ENCODE measurements around the gene CA10. TPM values are rescaled to one million over a fixed set of nuclear protein-coding genes. Genes with fewer than 3 reads are reported as not detected.

Gene CA10
- total and polyA plus RNA-seq, 2 experiments from 2014 or later = 0.92 to 1.5 TPM

- no peak overlapping the region for H3K27ac ChIP-seq (ENCODE audit: low read depth)
- Mint-ChIP-seq H3K36me3 (ENCODE audit: low read depth) (no peaks in the 10 kb centered on the region), H3K9me3 (no peaks in the 10 kb centered on the region), H3K27me3 (ENCODE audit: insufficient read depth, low read depth, poor library complexity) (no peaks in the 10 kb centered on the region), H3K4me1 (no peaks in the 10 kb centered on the region), H3K27ac (no peak overlapping the region), H3K4me3 (no peak overlapping the region)
- H2AFZ ChIP-seq = no peak overlapping the region
- H4K20me1 ChIP-seq (replicated peaks; ENCODE audit: insufficient read depth) = no peaks in the 10 kb centered on the region
- H3K9me2 ChIP-seq (ENCODE audit: insufficient read depth) = no peaks in the 10 kb centered on the region
- peaks cover 5% of the 10 kb centered on the region; the same call in 1 of the 2 replicates for H3K4me1 ChIP-seq (ENCODE audit: insufficient read depth)
- no peaks in the 10 kb centered on the region for H3K27me3 ChIP-seq (ENCODE audit: insufficient read depth)
- H3K36me3 ChIP-seq (ENCODE audit: insufficient read depth) = no peaks in the 10 kb centered on the region
- no peak for ATAC-seq
- no peaks in the 10 kb centered on the region for H3F3A ChIP-seq (replicated peaks; ENCODE audit: low read depth)
- no peak overlapping the region for H3K4me3 ChIP-seq
- no peak overlapping the region for H3K4me2 ChIP-seq
- DNase-seq (ENCODE audit: low spot score) = no peak
- no peak for TF ChIP-seq ZNF462 (CRISPR knock-in tag; IDR thresholded peaks at IDR 0.05)
- no peak for TF ChIP-seq JUNB (IDR thresholded peaks at IDR 0.05; ENCODE audit: unreplicated experiment)
- TF ChIP-seq CTCF (conservative IDR thresholded peaks at IDR 0.05; ENCODE audit: low read depth in 2 of 2) = no peak
- no peak for TF ChIP-seq EZH2 (IDR thresholded peaks at IDR 0.05; ENCODE audit: low read depth, unreplicated experiment)
- TF ChIP-seq POLR2AphosphoS5 (IDR thresholded peaks at IDR 0.05; ENCODE audit: low read depth) = no peak
- no peak for TF ChIP-seq NANOG (IDR thresholded peaks at IDR 0.05; ENCODE audit: borderline replicate concordance)
- TF ChIP-seq CREB1 (CRISPR knock-in tag; IDR thresholded peaks at IDR 0.05; ENCODE audit: low read depth) = no peak
- no peak for TF ChIP-seq STAT1 (IDR thresholded peaks at IDR 0.05; ENCODE audit: unreplicated experiment)
- TF ChIP-seq EZH2phosphoT487 (IDR thresholded peaks at IDR 0.05; ENCODE audit: unreplicated experiment) = no peak
- no peaks in the 10 kb centered on the region for H3K79me2 ChIP-seq (replicated peaks; ENCODE audit: insufficient read depth)
Measured at GRCh38 chr17:51819341-51820219, 338.9 kb downstream of the CA10 start.

Data from GM23338 (cell line).